K562 (cell line): ENCODE data around the gene GALNT13. TPM values are rescaled to one million over a fixed set of nuclear protein-coding genes. Genes with fewer than 3 reads are reported as not detected.

ENCODE experiments used
- ATAC-seq: fragments of 200-7000 bp; cut with Tn5 transposase; 3 replicates; pipeline ENCODE4 v1.9.1; 2020; ENCODE audit warnings: moderate library complexity
- BruUV-seq: library from RNA; stranded (reverse); fragments of 400-500 nt; replicated peaks from 2 replicates; lab custom pipeline; 2021; lab: Mats Ljungman, UMichigan
- CTCF ChIA-PET: fragments of 300-600 bp; formaldehyde crosslinking; extraction: SDS; loops from one replicate; lab custom pipeline; 2021; ENCODE audit warnings: low intra/inter-chr PET ratio; lab: Yijun Ruan, JAX
- POLR2A ChIA-PET: fragments of 300-600, 350-650 bp; sonication (Branson Sonifier 250); formaldehyde crosslinking; extraction: SDS; loops from one replicate; lab custom pipeline; 2021; ENCODE audit warnings: antibody characterized with exemption, inconsistent platforms; lab: Yijun Ruan, JAX
- DNase-seq, 4 experiments: peaks; one replicate each; pipeline versions ENCODE4 v3.0.0 to v3.0.0-alpha.2; 2011 to 2018; ENCODE audit warnings: low spot score in 3 of 4, mixed read lengths in 3 of 4; ENCODE audit errors: extremely low read depth in 1 of 4
- FAIRE-seq: peaks from 2 replicates; lab custom pipeline; 2011; peaks lifted over from hg19 to GRCh38; lab: Jason Lieb, UNC
- H2AFZ ChIP-seq: 2 replicates; pipeline ENCODE4 v1.6.0; 2011; ENCODE audit warnings: low read depth, low read length, control low read depth, inconsistent platforms
- H3K27ac ChIP-seq: fragments of 200-600 bp; 3 replicates; pipeline ENCODE4 v1.8.0; 2011; ENCODE audit warnings: low read depth, mild to moderate bottlenecking, control low read depth, inconsistent platforms, low read length, moderate library complexity, mixed read lengths; ENCODE audit errors: extremely low read depth
- H3K27me3 ChIP-seq, 2 experiments: fragments of 300-600 bp in 1 of 2; 2 replicates in 1 of 2; 3 replicates in 1 of 2; pipeline versions ENCODE4 v1.6.0 to v1.8.0; 2011; ENCODE audit warnings: inconsistent platforms in 2 of 2, low read length in 2 of 2, mild to moderate bottlenecking in 1 of 2, mixed read lengths in 1 of 2, moderate library complexity in 1 of 2; ENCODE audit not compliant: control insufficient read depth in 2 of 2, insufficient read depth in 2 of 2
- H3K36me3 ChIP-seq: fragments of 300-600 bp; 3 replicates; pipeline ENCODE4 v1.8.0; 2011; ENCODE audit warnings: mild to moderate bottlenecking, low read length, inconsistent platforms; ENCODE audit not compliant: control insufficient read depth, insufficient read depth
- H3K4me1 ChIP-seq, 2 experiments: fragments of 200-600 bp in 1 of 2; replicated peaks in 1 of 2; 2 replicates in 1 of 2; 3 replicates in 1 of 2; pipeline versions ENCODE4 v1.5.1 to v1.8.0; 2011; ENCODE audit warnings: inconsistent platforms in 2 of 2, low read length in 2 of 2, mild to moderate bottlenecking in 1 of 2, mixed read lengths in 1 of 2, moderate library complexity in 1 of 2; ENCODE audit not compliant: control insufficient read depth in 2 of 2, insufficient read depth in 2 of 2
- H3K4me2 ChIP-seq: 2 replicates; pipeline ENCODE4 v1.6.1; 2011; ENCODE audit warnings: low read length, control low read depth, inconsistent platforms, mixed read lengths; ENCODE audit not compliant: insufficient read depth
- H3K4me3 ChIP-seq: fragments of 200-600 bp; sonication (generic), shearing (Covaris generic); 2 replicates; pipeline ENCODE4 v1.5.1; 2016; ENCODE audit warnings: control low read depth, inconsistent platforms
- H3K79me2 ChIP-seq: fragments of 200-600 bp; 3 replicates; pipeline ENCODE4 v1.8.0; 2011; ENCODE audit warnings: low read length, inconsistent platforms; ENCODE audit not compliant: control insufficient read depth, insufficient read depth
- H3K9ac ChIP-seq, 2 experiments: 2 replicates each; pipeline versions ENCODE4 v1.6.0 to v1.6.1; 2011; ENCODE audit warnings: low read depth in 2 of 2, low read length in 2 of 2, control low read depth in 1 of 2, inconsistent platforms in 1 of 2, mild to moderate bottlenecking in 1 of 2, mixed read lengths in 1 of 2; ENCODE audit not compliant: insufficient read depth in 1 of 2
- H3K9me1 ChIP-seq: one replicate; pipeline ENCODE4 v1.6.0; 2011; ENCODE audit warnings: inconsistent platforms, mild to moderate bottlenecking, low read length, moderate library complexity; ENCODE audit not compliant: control insufficient read depth, insufficient read depth
- H3K9me3 ChIP-seq: replicated peaks from 2 replicates; pipeline ENCODE4 v1.5.1; 2011; ENCODE audit warnings: low read depth, low read length, inconsistent platforms; ENCODE audit not compliant: control insufficient read depth, insufficient read depth
- H4K20me1 ChIP-seq: replicated peaks from 2 replicates; pipeline ENCODE4 v1.6.1; 2011; ENCODE audit warnings: low read length, inconsistent platforms, mixed read lengths; ENCODE audit not compliant: control insufficient read depth, insufficient read depth
- BMI1 ChIP-seq: fragments of 150-350 bp; IDR thresholded peaks from 2 replicates; pipeline ENCODE4 v1.6.1; 2014; ENCODE audit warnings: low read length
- DPF2 ChIP-seq: fragments of 450-650 bp; IDR thresholded peaks from 2 replicates; pipeline ENCODE4 v1.6.1; 2016
- KLF10 ChIP-seq: fragments of 250-450 bp; sonication (Bioruptor Pico); IDR thresholded peaks from 2 replicates; pipeline ENCODE4 v1.6.1; 2021; ENCODE audit warnings: matching md5 sums
- KLF16 ChIP-seq: IDR thresholded peaks from 2 replicates; pipeline ENCODE4 v1.6.1; 2016; ENCODE audit warnings: antibody characterized with exemption
- MECOM ChIP-seq: fragments of 250-450 bp; sonication (Bioruptor Pico); IDR thresholded peaks from 2 replicates; pipeline ENCODE4 v1.8.0; 2022; ENCODE audit warnings: inconsistent platforms
- MTF1 ChIP-seq: fragments of 250-450 bp; sonication (Bioruptor Pico); IDR thresholded peaks from 2 replicates; pipeline ENCODE4 v1.9.0; 2021; ENCODE audit warnings: moderate library complexity, mild to moderate bottlenecking, inconsistent platforms, borderline replicate concordance
- PHB ChIP-seq: fragments of 250-450 bp; sonication (Bioruptor Pico); IDR thresholded peaks from 2 replicates; pipeline ENCODE4 v1.5.0; 2021
- PHB2 ChIP-seq: fragments of 450-650 bp; IDR thresholded peaks from 2 replicates; pipeline ENCODE4 v1.6.1; 2017; ENCODE audit warnings: low read depth
- SMAD1 ChIP-seq: fragments of 150-350 bp; IDR thresholded peaks from 2 replicates; pipeline ENCODE4 v1.6.1; 2014; ENCODE audit warnings: low read length, low read depth; ENCODE audit not compliant: partially characterized antibody
- SMAD4 ChIP-seq: fragments of 250-450 bp; sonication (Bioruptor Pico); conservative IDR thresholded peaks from 2 replicates; pipeline ENCODE4 v1.8.0; 2021; ENCODE audit warnings: inconsistent platforms, mild to moderate bottlenecking, moderate library complexity
- SPI1 ChIP-seq: IDR thresholded peaks from 2 replicates; pipeline ENCODE4 v1.6.1; 2011; ENCODE audit warnings: low read depth, low read length, control low read depth, borderline replicate concordance
- STAG1 ChIP-seq: sonication (generic); formaldehyde crosslinking; IDR thresholded peaks from 2 replicates; pipeline ENCODE4 v1.5.0; 2020; ENCODE audit warnings: missing genetic modification reagents, borderline replicate concordance
- ZNF561 ChIP-seq: fragments of 450-650 bp; formaldehyde crosslinking; conservative IDR thresholded peaks from 2 replicates; pipeline ENCODE4 v1.4.0; 2020; ENCODE audit warnings: mild to moderate bottlenecking, moderate library complexity
- WGBS: fragments of 100-300 bp; shearing (Covaris generic); methylation state at CpG from one replicate; pipeline ENCODE4 v1.1.6; 2016; ENCODE audit warnings: low coverage, mixed read lengths; ENCODE audit not compliant: insufficient coverage; ENCODE audit errors: missing lambda C conversion rate; 5-methylcytosine and 5-hydroxymethylcytosine counted together
- in situ Hi-C: fragments of 300-500 bp; cut with MboI; formaldehyde crosslinking; loops from 4 replicates; pipeline ENCODE4 v1.15.0; 2018; ENCODE audit warnings: inconsistent platforms, mixed read lengths
- intact Hi-C: fragments of 100-400 bp; cut with micrococcal nuclease; formaldehyde crosslinking; loops from 2 replicates; pipeline ENCODE4 v1.14.2; 2022
- polyA plus RNA-seq, 8 experiments: library from polyadenylated mRNA; depleted of rRNA in 4 of 8; stranded (reverse) in 5 of 8; unstranded in 3 of 8; fragments of >200 nt; fragmentation: Nextera tagmentation in 2 of 8; fragmentation: Illumina TruSeq in 1 of 8; extraction: Ambion mirVana in 2 of 8; extraction: Trizol in 1 of 8; gene quantifications; 2 replicates each; pipeline versions ENCODE4 v1.2.1 to v1.2.3, GENCODE V29; 2011 to 2014; ENCODE audit warnings: inconsistent platforms in 1 of 8, missing spikeins in 1 of 8
- total RNA-seq, 7 experiments: library from RNA; depleted of rRNA in 6 of 7; stranded (reverse); fragments of >200 nt in 6 of 7; fragmentation: Illumina TruSeq in 2 of 7; extraction: Trizol in 2 of 7; gene quantifications; 2 replicates each; pipeline versions ENCODE4 v1.2.1 to v1.2.3, GENCODE V29; 2011 to 2021; ENCODE audit warnings: low replicate concordance in 1 of 7
- TF ChIP-seq, protein P1 (sequence below): fragments of 150-350 bp; IDR thresholded peaks from 2 replicates; pipeline ENCODE4 v1.6.1; 2014; ENCODE audit warnings: low read depth, mild to moderate bottlenecking, low read length, borderline replicate concordance
- TF ChIP-seq, protein P2 (sequence below): fragments of 250-450 bp; sonication (Bioruptor Pico); IDR thresholded peaks from 2 replicates; pipeline ENCODE4 v1.5.0; 2020; ENCODE audit warnings: mild to moderate bottlenecking, borderline replicate concordance
- TF ChIP-seq, protein P3 (sequence below): sonication (generic); formaldehyde crosslinking; IDR thresholded peaks from 2 replicates; pipeline ENCODE4 v1.8.1; 2023; ENCODE audit warnings: mild to moderate bottlenecking, missing genetic modification reagents

GALNT13 gene
- total and polyA plus RNA-seq, 9 of the 15 experiments (the other 6 are each of a cell fraction or from before 2014, with no cell fraction given) = not detected

DNA sequence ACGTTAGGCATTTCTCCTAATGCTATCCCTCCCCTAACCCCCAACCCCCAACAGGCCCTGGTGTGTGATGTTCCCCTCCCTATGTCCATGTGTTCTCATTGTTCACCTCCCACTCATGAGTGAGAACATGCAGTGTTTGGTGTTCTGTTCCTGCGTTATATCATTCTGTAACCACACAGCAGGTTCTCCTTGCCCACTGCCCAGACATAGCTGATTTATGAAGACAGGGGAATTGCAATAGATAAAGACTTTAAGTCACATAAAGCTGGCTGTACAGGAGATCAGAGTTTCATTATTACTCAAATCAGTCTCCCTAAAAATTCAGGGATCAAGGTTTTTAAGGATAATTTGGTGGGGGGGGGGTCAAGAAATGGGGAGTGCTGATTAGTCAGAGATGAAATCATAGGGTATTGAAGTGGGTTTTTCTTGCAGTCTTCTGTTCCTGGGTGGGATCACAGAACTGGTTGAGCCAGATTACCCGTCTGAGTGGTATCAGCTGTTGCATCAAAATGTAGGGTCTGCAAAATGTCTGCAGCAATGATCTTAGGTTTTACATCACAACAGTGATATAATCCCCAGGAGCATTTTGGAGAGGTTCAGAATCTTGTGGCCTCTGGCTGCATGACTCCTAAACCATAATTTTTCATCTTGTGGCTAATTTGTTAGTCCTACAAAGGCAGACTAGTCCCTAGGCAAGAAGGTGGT, 434.7 kb downstream of the GALNT13 start (continued):
- TF ChIP-seq, protein P1, sequence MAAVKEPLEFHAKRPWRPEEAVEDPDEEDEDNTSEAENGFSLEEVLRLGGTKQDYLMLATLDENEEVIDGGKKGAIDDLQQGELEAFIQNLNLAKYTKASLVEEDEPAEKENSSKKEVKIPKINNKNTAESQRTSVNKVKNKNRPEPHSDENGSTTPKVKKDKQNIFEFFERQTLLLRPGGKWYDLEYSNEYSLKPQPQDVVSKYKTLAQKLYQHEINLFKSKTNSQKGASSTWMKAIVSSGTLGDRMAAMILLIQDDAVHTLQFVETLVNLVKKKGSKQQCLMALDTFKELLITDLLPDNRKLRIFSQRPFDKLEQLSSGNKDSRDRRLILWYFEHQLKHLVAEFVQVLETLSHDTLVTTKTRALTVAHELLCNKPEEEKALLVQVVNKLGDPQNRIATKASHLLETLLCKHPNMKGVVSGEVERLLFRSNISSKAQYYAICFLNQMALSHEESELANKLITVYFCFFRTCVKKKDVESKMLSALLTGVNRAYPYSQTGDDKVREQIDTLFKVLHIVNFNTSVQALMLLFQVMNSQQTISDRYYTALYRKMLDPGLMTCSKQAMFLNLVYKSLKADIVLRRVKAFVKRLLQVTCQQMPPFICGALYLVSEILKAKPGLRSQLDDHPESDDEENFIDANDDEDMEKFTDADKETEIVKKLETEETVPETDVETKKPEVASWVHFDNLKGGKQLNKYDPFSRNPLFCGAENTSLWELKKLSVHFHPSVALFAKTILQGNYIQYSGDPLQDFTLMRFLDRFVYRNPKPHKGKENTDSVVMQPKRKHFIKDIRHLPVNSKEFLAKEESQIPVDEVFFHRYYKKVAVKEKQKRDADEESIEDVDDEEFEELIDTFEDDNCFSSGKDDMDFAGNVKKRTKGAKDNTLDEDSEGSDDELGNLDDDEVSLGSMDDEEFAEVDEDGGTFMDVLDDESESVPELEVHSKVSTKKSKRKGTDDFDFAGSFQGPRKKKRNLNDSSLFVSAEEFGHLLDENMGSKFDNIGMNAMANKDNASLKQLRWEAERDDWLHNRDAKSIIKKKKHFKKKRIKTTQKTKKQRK = no peak
- no peak for TF ChIP-seq BMI1
- TF ChIP-seq, protein P2, sequence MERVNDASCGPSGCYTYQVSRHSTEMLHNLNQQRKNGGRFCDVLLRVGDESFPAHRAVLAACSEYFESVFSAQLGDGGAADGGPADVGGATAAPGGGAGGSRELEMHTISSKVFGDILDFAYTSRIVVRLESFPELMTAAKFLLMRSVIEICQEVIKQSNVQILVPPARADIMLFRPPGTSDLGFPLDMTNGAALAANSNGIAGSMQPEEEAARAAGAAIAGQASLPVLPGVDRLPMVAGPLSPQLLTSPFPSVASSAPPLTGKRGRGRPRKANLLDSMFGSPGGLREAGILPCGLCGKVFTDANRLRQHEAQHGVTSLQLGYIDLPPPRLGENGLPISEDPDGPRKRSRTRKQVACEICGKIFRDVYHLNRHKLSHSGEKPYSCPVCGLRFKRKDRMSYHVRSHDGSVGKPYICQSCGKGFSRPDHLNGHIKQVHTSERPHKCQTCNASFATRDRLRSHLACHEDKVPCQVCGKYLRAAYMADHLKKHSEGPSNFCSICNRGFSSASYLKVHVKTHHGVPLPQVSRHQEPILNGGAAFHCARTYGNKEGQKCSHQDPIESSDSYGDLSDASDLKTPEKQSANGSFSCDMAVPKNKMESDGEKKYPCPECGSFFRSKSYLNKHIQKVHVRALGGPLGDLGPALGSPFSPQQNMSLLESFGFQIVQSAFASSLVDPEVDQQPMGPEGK = no peak
- TF ChIP-seq, all 486 proteins: peak for 0

DNA sequence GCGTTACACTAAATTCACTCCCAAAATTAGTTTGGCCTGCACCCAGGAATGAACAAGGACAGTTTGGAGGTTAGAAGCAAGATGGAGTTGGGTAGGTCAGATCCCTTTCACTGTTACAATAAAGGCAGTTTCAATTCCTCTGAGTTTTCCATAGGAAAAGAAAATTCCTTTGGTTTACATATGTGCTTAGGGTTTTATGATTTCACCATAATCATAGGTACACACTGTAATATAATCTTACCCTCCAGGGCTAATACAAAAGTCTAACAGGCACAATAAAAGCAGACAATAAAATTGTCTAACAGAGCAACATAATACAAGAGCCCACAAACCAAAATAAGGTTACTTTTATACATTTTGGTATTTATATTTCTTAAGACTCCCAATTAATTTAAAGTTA, 435.3 kb downstream of the GALNT13 start:
- Histone ChIP-seq H3K4me3 (no peak overlapping the region), H3K36me3 (no peaks in the 10 kb centered on the region), H4K20me1 (no peaks in the 10 kb centered on the region), H3K79me2 (no peaks in the 10 kb centered on the region), H3K9ac (no peak overlapping the region), H3K4me1 (no peaks in the 10 kb centered on the region), H3K9me3 (no peaks in the 10 kb centered on the region), H3K4me2 (no peak overlapping the region), H2AFZ (no peak overlapping the region), H3K9me1 (no peaks in the 10 kb centered on the region), H3K27me3 (no peaks in the 10 kb centered on the region), H3K27ac (no peak overlapping the region)
- 0% methylated on average over 1 of the region's 1 CpG for WGBS
- ATAC-seq (no peak), DNase-seq (no peak), FAIRE-seq (no peak)
- intact Hi-C loops (no loop called here), in situ Hi-C loops (no loop called here)
- CTCF ChIA-PET = no interaction called here
- TF ChIP-seq PHB2 (no peak), ZNF561 (CRISPR knock-in tag) (no peak), SMAD4 (no peak), KLF10 (CRISPR knock-in tag) (no peak), KLF16 (no peak), DPF2 (no peak), SPI1 (no peak), PHB (no peak), MTF1 (CRISPR knock-in tag) (no peak), MECOM (no peak), SMAD1 (no peak), STAG1 (CRISPR knock-in tag) (no peak)
- TF ChIP-seq, protein P3, sequence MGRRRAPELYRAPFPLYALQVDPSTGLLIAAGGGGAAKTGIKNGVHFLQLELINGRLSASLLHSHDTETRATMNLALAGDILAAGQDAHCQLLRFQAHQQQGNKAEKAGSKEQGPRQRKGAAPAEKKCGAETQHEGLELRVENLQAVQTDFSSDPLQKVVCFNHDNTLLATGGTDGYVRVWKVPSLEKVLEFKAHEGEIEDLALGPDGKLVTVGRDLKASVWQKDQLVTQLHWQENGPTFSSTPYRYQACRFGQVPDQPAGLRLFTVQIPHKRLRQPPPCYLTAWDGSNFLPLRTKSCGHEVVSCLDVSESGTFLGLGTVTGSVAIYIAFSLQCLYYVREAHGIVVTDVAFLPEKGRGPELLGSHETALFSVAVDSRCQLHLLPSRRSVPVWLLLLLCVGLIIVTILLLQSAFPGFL = no peak
- POLR2A ChIA-PET = no interaction called here
- BruUV-seq = no TSS peak
